ENCODE data around the gene ABCA3. TPM values are rescaled to one million over a fixed set of nuclear protein-coding genes. Genes with fewer than 3 reads are reported as not detected.

Gene ABCA3
- polyA plus RNA-seq, 4 donors: 1.1 to 4.7 (median 1.8) TPM

DNA sequence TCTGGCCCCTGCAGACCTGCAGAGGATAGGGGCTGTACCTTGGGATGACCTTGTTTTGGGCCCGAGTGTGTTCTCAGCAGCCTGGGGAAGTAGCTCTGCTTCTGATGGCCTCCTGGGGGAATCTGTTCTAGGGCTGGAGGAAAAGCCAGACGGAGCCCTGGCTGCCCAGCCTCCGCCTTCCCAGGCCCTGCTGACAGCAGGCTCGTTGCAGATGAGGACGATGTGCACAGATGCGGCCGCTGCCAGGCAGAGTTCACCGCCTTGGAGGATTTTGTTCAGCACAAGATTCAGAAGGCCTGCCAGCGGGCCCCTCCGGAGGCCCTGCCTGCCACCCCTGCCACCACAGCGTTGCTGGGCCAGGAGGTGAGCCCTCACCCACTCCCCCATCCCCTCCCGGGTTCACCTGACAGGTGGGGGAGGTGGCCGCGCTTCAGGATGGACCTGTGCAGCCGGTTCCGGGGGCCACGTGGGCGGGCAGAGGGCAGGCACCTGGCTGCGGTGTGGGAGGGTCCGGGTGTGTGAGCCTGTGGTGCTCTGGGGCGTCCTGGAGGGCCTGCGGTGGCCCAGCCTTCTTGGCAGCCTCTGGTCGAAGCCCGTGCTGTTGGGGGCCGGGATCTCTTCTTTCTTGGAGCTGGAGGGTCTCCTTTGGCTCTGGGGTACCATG, 112.2 kb downstream of the ABCA3 start:
- Histone ChIP-seq H3K27me3 (ENCODE audit: control insufficient read depth in 3 of 3, insufficient read depth in 3 of 3, low read length in 3 of 3) (no peaks in the 10 kb centered on the region), H3K4me1 (ENCODE audit: control insufficient read depth in 3 of 3, insufficient read depth in 2 of 3, low read depth in 1 of 3, low read length in 2 of 3) (peaks cover 0 to 9% (median 2%) of the 10 kb centered on the region in 3 donors), H3K9me3 (ENCODE audit: control insufficient read depth in 2 of 2, insufficient read depth in 1 of 2, low read depth in 1 of 2, low read length in 1 of 2) (no peaks in the 10 kb centered on the region), H3K27ac (ENCODE audit: low read depth in 1 of 3, low read length in 2 of 3) (no peak overlapping the region), H3K36me3 (ENCODE audit: control insufficient read depth in 3 of 3, insufficient read depth in 2 of 3, low read depth in 1 of 3, low read length in 3 of 3) (peaks cover 8 to 72% (median 17%) of the 10 kb centered on the region in 3 donors), H3K4me3 (ENCODE audit: low read depth in 1 of 3, low read length in 3 of 3) (no peak overlapping the region)
- 90 to 92% (median 90%) methylated on average over 21 to 25 of the region's 25 CpGs for WGBS, 3 donors
- no peak for DNase-seq
- no peak for FAIRE-seq

- Histone ChIP-seq H3K27ac (ENCODE audit: low read depth in 1 of 3, low read length in 2 of 3) (no peak overlapping the region), H3K4me3 (ENCODE audit: low read depth in 1 of 3, low read length in 3 of 3) (no peak overlapping the region), H3K9me3 (ENCODE audit: control insufficient read depth in 2 of 2, insufficient read depth in 1 of 2, low read depth in 1 of 2, low read length in 1 of 2) (no peaks in the 10 kb centered on the region), H3K36me3 (ENCODE audit: control insufficient read depth in 3 of 3, insufficient read depth in 2 of 3, low read depth in 1 of 3, low read length in 3 of 3) (peaks cover 6 to 59% (median 8%) of the 10 kb centered on the region in 3 donors), H3K4me1 (ENCODE audit: control insufficient read depth in 3 of 3, insufficient read depth in 2 of 3, low read depth in 1 of 3, low read length in 2 of 3) (peaks cover 0 to 11% (median 2%) of the 10 kb centered on the region in 3 donors), H3K27me3 (ENCODE audit: control insufficient read depth in 3 of 3, insufficient read depth in 3 of 3, low read length in 3 of 3) (no peaks in the 10 kb centered on the region)
- WGBS, 3 donors: 90 to 94% (median 94%) methylated on average over 6 of the region's 6 CpGs
- FAIRE-seq (no peak), DNase-seq (no peak)
Observed at GRCh38 chr16:2226918-2227317, 113.6 kb downstream of the ABCA3 start.

GRCh38 chr16:2226245-2226793, 114.2 kb downstream of the ABCA3 start:
- no peak overlapping the region for H3K27ac ChIP-seq (ENCODE audit: low read depth in 1 of 3, low read length in 2 of 3)
- no peak for DNase-seq
- H3K27me3 ChIP-seq (ENCODE audit: control insufficient read depth in 3 of 3, insufficient read depth in 3 of 3, low read length in 3 of 3): no peaks in the 10 kb centered on the region
- no peaks in the 10 kb centered on the region for H3K9me3 ChIP-seq (ENCODE audit: control insufficient read depth in 2 of 2, insufficient read depth in 1 of 2, low read depth in 1 of 2, low read length in 1 of 2)
- WGBS, 3 donors: 46 to 67% (median 54%) methylated on average over 9 of the region's 9 CpGs
- peaks cover 0 to 11% (median 2%) of the 10 kb centered on the region in 3 donors for H3K4me1 ChIP-seq (ENCODE audit: control insufficient read depth in 3 of 3, insufficient read depth in 2 of 3, low read depth in 1 of 3, low read length in 2 of 3)
- H3K4me3 ChIP-seq (ENCODE audit: low read depth in 1 of 3, low read length in 3 of 3): no peak overlapping the region
- no peak for FAIRE-seq
- H3K36me3 ChIP-seq (ENCODE audit: control insufficient read depth in 3 of 3, insufficient read depth in 2 of 3, low read depth in 1 of 3, low read length in 3 of 3): peaks cover 4 to 53% (median 8%) of the 10 kb centered on the region in 3 donors

Other genes starting within 250 kb of the ABCA3 start
- 10 to 100 TPM; 10.5 to 42.2 (median 26.7) TPM for gene PKD1, start 204.8 kb downstream of the ABCA3 start, polyA plus RNA-seq
- 10 to 100 TPM; 11.9 to 31.9 (median 23.7) TPM for gene RAB26, start 192.1 kb downstream of the ABCA3 start, polyA plus RNA-seq
- 10 to 100 TPM; 47.6 to 73.4 (median 64.1) TPM for gene TRAF7, start 184.9 kb downstream of the ABCA3 start, polyA plus RNA-seq
- gene CASKIN1, start 144.1 kb downstream of the ABCA3 start, polyA plus RNA-seq: 1 to 10 TPM in 1 of 4 donors, under 1 TPM in 3; 0.27 to 1.1 (median 0.51) TPM
- 10 to 100 TPM; 41.5 to 68.7 (median 62.7) TPM for gene MLST8, start 135.3 kb downstream of the ABCA3 start, polyA plus RNA-seq
- gene BRICD5, start 129.9 kb downstream of the ABCA3 start, polyA plus RNA-seq: 10 to 100 TPM in 1 of 4 donors, 1 to 10 TPM in 3; 1.6 to 84.1 (median 8.6) TPM
- 10 to 100 TPM; 11.1 to 16.2 (median 13.4) TPM for gene PGP, start 125.9 kb downstream of the ABCA3 start, polyA plus RNA-seq
- gene E4F1, start 117.1 kb downstream of the ABCA3 start, polyA plus RNA-seq: 10 to 100 TPM; 16.5 to 37.1 (median 22.8) TPM
- gene DNASE1L2, start 104.3 kb downstream of the ABCA3 start, polyA plus RNA-seq: 1 to 10 TPM in 2 of 4 donors, under 1 TPM in 2; 0.55 to 3.8 (median 1.4) TPM
- gene ECI1, start 89.1 kb downstream of the ABCA3 start, polyA plus RNA-seq: 100 to 1,000 TPM in 3 of 4 donors, 10 to 100 TPM in 1; 86.1 to 246 (median 166) TPM
- gene RNPS1, start 72.6 kb downstream of the ABCA3 start, polyA plus RNA-seq: 100 to 1,000 TPM in 3 of 4 donors, 10 to 100 TPM in 1; 91.7 to 166 (median 138) TPM
- 10 to 100 TPM in 1 of 4 donors, 1 to 10 TPM in 2, under 1 TPM in 1; 0.89 to 12.4 (median 3.8) TPM for gene CCNF, start 88.7 kb upstream of the ABCA3 start, polyA plus RNA-seq
- gene TEDC2, start 119.4 kb upstream of the ABCA3 start, polyA plus RNA-seq: 1 to 10 TPM in 3 of 4 donors, under 1 TPM in 1; 0.67 to 7.7 (median 3.0) TPM
- gene NTN3, start 130.6 kb upstream of the ABCA3 start, polyA plus RNA-seq: under 1 TPM in 2 of 4 donors, not detected in 2; 0.04 to 0.74 TPM
- 10 to 100 TPM in 1 of 4 donors, 1 to 10 TPM in 2, under 1 TPM in 1; 0.81 to 12.6 (median 3.2) TPM for gene TBC1D24, start 134.4 kb upstream of the ABCA3 start, polyA plus RNA-seq
- gene ATP6V0C, start 173.2 kb upstream of the ABCA3 start, polyA plus RNA-seq: 100 to 1,000 TPM in 2 of 4 donors, 10 to 100 TPM in 2; 74.5 to 298 (median 143) TPM
- gene AMDHD2, start 179.6 kb upstream of the ABCA3 start, polyA plus RNA-seq: 100 to 1,000 TPM in 1 of 4 donors, 10 to 100 TPM in 3; 26.7 to 120 (median 36.0) TPM
- 10 to 100 TPM in 1 of 4 donors, 1 to 10 TPM in 1, under 1 TPM in 2; 0.66 to 23.1 (median 1.1) TPM for gene CEMP1, start 190.7 kb upstream of the ABCA3 start, polyA plus RNA-seq
- 10 to 100 TPM; 22.2 to 48.9 (median 32.2) TPM for gene PDPK1, start 197.3 kb upstream of the ABCA3 start, polyA plus RNA-seq

Data from small intestine (tissue), 7 donors.